ENCODE data around the gene IFT43.

DNA sequence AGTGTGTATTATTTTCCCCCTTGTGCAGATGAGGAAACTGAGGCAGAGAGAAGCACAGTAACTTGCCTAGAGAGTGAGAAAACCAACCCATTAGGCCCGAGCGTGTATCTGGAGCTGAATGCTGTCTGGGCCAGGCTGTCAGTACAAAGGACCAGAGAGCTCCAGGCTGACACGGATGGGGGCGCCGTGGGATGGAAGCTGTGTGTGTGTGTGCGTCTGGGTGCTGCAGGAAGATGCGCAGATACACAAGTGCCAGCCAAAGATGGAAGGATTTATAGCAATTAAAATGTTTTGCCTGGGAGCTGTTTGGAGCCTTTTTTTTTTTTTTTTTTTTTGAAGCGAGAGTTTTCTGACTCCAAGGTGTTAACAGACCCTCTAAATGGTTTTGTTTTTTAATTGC lies 112.5 kb downstream of the IFT43 start:
- TF ChIP-seq, protein P1, sequence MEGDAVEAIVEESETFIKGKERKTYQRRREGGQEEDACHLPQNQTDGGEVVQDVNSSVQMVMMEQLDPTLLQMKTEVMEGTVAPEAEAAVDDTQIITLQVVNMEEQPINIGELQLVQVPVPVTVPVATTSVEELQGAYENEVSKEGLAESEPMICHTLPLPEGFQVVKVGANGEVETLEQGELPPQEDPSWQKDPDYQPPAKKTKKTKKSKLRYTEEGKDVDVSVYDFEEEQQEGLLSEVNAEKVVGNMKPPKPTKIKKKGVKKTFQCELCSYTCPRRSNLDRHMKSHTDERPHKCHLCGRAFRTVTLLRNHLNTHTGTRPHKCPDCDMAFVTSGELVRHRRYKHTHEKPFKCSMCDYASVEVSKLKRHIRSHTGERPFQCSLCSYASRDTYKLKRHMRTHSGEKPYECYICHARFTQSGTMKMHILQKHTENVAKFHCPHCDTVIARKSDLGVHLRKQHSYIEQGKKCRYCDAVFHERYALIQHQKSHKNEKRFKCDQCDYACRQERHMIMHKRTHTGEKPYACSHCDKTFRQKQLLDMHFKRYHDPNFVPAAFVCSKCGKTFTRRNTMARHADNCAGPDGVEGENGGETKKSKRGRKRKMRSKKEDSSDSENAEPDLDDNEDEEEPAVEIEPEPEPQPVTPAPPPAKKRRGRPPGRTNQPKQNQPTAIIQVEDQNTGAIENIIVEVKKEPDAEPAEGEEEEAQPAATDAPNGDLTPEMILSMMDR (IDR thresholded peaks at IDR 0.05; ENCODE audit: low read length), result no peak
- no peak for TF ChIP-seq EZH2phosphoT487 (IDR thresholded peaks at IDR 0.05; ENCODE audit: low read length)
- TF ChIP-seq EZH2 (optimal IDR thresholded peaks at IDR 0.05; ENCODE audit: low read depth, low read length), result no peak

Measured in MM.1S (cell line).